IMR-90 (cell line): ENCODE measurements around the gene SYCP2. TPM values are rescaled to one million over a fixed set of nuclear protein-coding genes. Genes with fewer than 3 reads are reported as not detected.

Experiments used
- ATAC-seq: fragments of 200-7000 bp; cut with Tn5 transposase; 2 replicates; pipeline ENCODE4 v1.9.1; 2020; ENCODE audit warnings: low read depth, mild to moderate bottlenecking, moderate library complexity
- BruUV-seq: library from RNA; stranded (reverse); fragments of 400-500 nt; replicated peaks from 2 replicates; lab custom pipeline; 2021; lab: Mats Ljungman, UMichigan
- CTCF ChIA-PET: fragments of 300-600 bp; formaldehyde crosslinking; extraction: SDS; loops from one replicate; lab custom pipeline; 2021; ENCODE audit warnings: antibody characterized with exemption; lab: Yijun Ruan, JAX
- POLR2A ChIA-PET: fragments of 300-600 bp; sonication (Branson Sonifier 250); formaldehyde crosslinking; loops from one replicate; lab custom pipeline; 2022; ENCODE audit warnings: antibody characterized with exemption; ENCODE audit not compliant: unreplicated experiment; lab: Charles Lee
- DNase-seq: peaks from one replicate; pipeline ENCODE4 v3.0.0; 2013
- H2AFZ ChIP-seq: replicated peaks from 2 replicates; pipeline ENCODE3; 2013; ENCODE audit warnings: low read length, mild to moderate bottlenecking; ENCODE audit not compliant: poor library complexity
- H2AK5ac ChIP-seq: 2 replicates; pipeline ENCODE4 v1.6.1; 2013; ENCODE audit warnings: low read depth, low read length, inconsistent platforms
- H2AK9ac ChIP-seq: replicated peaks from 2 replicates; pipeline ENCODE3; 2013; ENCODE audit warnings: mild to moderate bottlenecking, low read depth, low read length, moderate library complexity; ENCODE audit not compliant: poor library complexity
- H2BK120ac ChIP-seq: 2 replicates; pipeline ENCODE4 v1.6.1; 2013; ENCODE audit warnings: low read depth, low read length, inconsistent platforms
- H2BK15ac ChIP-seq: 3 replicates; pipeline ENCODE4 v1.6.1; 2013; ENCODE audit warnings: low read depth, low read length, inconsistent platforms
- H2BK20ac ChIP-seq: 2 replicates; pipeline ENCODE4 v1.6.1; 2013; ENCODE audit warnings: low read depth, mild to moderate bottlenecking, inconsistent platforms, low read length, moderate library complexity
- H2BK5ac ChIP-seq: 2 replicates; pipeline ENCODE4 v1.6.1; 2013; ENCODE audit warnings: mild to moderate bottlenecking, low read depth, low read length, inconsistent platforms; ENCODE audit not compliant: poor library complexity, severe bottlenecking
- H3K14ac ChIP-seq: replicated peaks from 2 replicates; pipeline ENCODE4 v1.6.1; 2013; ENCODE audit warnings: low read depth, low read length, inconsistent platforms
- H3K18ac ChIP-seq: 2 replicates; pipeline ENCODE4 v1.6.1; 2013; ENCODE audit warnings: low read depth, low read length, control low read depth
- H3K23ac ChIP-seq: 2 replicates; pipeline ENCODE4 v1.6.1; 2013; ENCODE audit warnings: low read depth, low read length, inconsistent platforms
- H3K27ac ChIP-seq: 2 replicates; pipeline ENCODE4 v1.5.1; 2013; ENCODE audit warnings: mild to moderate bottlenecking, control low read depth, low read length; ENCODE audit not compliant: insufficient read depth
- H3K27me3 ChIP-seq: 2 replicates; pipeline ENCODE4 v1.6.1; 2013; ENCODE audit warnings: low read length; ENCODE audit not compliant: control insufficient read depth, insufficient read depth
- H3K36me3 ChIP-seq: 2 replicates; pipeline ENCODE4 v1.6.1; 2013; ENCODE audit warnings: low read length, mixed read lengths; ENCODE audit not compliant: control insufficient read depth, insufficient read depth
- H3K4ac ChIP-seq: 2 replicates; pipeline ENCODE4 v1.6.1; 2013; ENCODE audit warnings: low read depth, low read length, inconsistent platforms
- H3K4me1 ChIP-seq: 2 replicates; pipeline ENCODE4 v1.6.1; 2013; ENCODE audit warnings: low read length, mixed read lengths; ENCODE audit not compliant: control insufficient read depth, insufficient read depth
- H3K4me2 ChIP-seq: 2 replicates; pipeline ENCODE4 v1.6.1; 2013; ENCODE audit warnings: low read depth, mild to moderate bottlenecking, control low read depth, low read length, moderate library complexity
- H3K4me3 ChIP-seq: 2 replicates; pipeline ENCODE4 v1.5.1; 2013; ENCODE audit warnings: low read depth, mild to moderate bottlenecking, control low read depth, low read length, moderate library complexity; ENCODE audit not compliant: insufficient read depth
- H3K56ac ChIP-seq: 2 replicates; pipeline ENCODE4 v1.6.1; 2013; ENCODE audit warnings: low read length, inconsistent platforms; ENCODE audit not compliant: insufficient read depth; ENCODE audit errors: extremely low read depth
- H3K79me1 ChIP-seq, 2 experiments: 2 replicates each; pipeline ENCODE4 v1.6.1; 2013; ENCODE audit warnings: low read length in 2 of 2, inconsistent platforms in 1 of 2, low read depth in 1 of 2
- H3K9ac ChIP-seq: 2 replicates; pipeline ENCODE4 v1.6.1; 2013; ENCODE audit warnings: low read depth, low read length, control low read depth
- H3K9me1 ChIP-seq: 2 replicates; pipeline ENCODE4 v1.6.1; 2013; ENCODE audit warnings: low read length, inconsistent platforms; ENCODE audit not compliant: insufficient read depth
- H3K9me3 ChIP-seq: 2 replicates; pipeline ENCODE4 v1.6.1; 2013; ENCODE audit warnings: low read length; ENCODE audit not compliant: control insufficient read depth, insufficient read depth
- H4K20me1 ChIP-seq: 2 replicates; pipeline ENCODE4 v1.6.1; 2013; ENCODE audit warnings: low read length, inconsistent platforms; ENCODE audit not compliant: insufficient read depth
- H4K5ac ChIP-seq: 2 replicates; pipeline ENCODE4 v1.6.1; 2013; ENCODE audit warnings: mild to moderate bottlenecking, low read depth, low read length, control low read depth
- H4K8ac ChIP-seq, 2 experiments: 2 replicates each; pipeline ENCODE4 v1.6.1; 2013; ENCODE audit warnings: low read depth in 2 of 2, low read length in 2 of 2, control low read depth in 1 of 2, inconsistent platforms in 1 of 2
- H4K91ac ChIP-seq: 2 replicates; pipeline ENCODE4 v1.6.1; 2013; ENCODE audit warnings: low read depth, low read length, inconsistent platforms; ENCODE audit not compliant: insufficient read depth
- BHLHE40 ChIP-seq: fragments of 150-350 bp; IDR thresholded peaks from 2 replicates; pipeline ENCODE4 v1.6.1; 2016; ENCODE audit warnings: mild to moderate bottlenecking, low read depth, low read length
- CEBPB ChIP-seq: IDR thresholded peaks from 2 replicates; pipeline ENCODE4 v1.6.1; 2012; ENCODE audit warnings: low read depth, low read length, improper control_type of control experiment
- CHD1 ChIP-seq: IDR thresholded peaks from 2 replicates; pipeline ENCODE4 v1.6.1; 2012; ENCODE audit warnings: low read depth, low read length, improper control_type of control experiment
- ELK1 ChIP-seq: fragments of 150-350 bp; IDR thresholded peaks from 2 replicates; pipeline ENCODE4 v1.6.1; 2016; ENCODE audit warnings: low read depth, mild to moderate bottlenecking, low read length, moderate library complexity, borderline replicate concordance
- FOS ChIP-seq: fragments of 150-350 bp; IDR thresholded peaks from 2 replicates; pipeline ENCODE4 v1.6.1; 2016; ENCODE audit warnings: low read depth, low read length
- MAFK ChIP-seq: IDR thresholded peaks from 2 replicates; pipeline ENCODE4 v1.6.1; 2012; ENCODE audit warnings: low read depth, low read length, improper control_type of control experiment
- MAZ ChIP-seq: IDR thresholded peaks from 2 replicates; pipeline ENCODE4 v1.6.1; 2012; ENCODE audit warnings: low read depth, mild to moderate bottlenecking, low read length, improper control_type of control experiment, moderate library complexity, borderline replicate concordance
- MXI1 ChIP-seq: IDR thresholded peaks from 2 replicates; pipeline ENCODE4 v1.6.1; 2012; ENCODE audit warnings: low read depth, mild to moderate bottlenecking, low read length, moderate library complexity, borderline replicate concordance
- NFE2L2 ChIP-seq: fragments of 150-350 bp; IDR thresholded peaks from 2 replicates; pipeline ENCODE4 v1.6.1; 2016; ENCODE audit warnings: low read depth, mild to moderate bottlenecking, low read length
- POLR2A ChIP-seq: IDR thresholded peaks from 2 replicates; pipeline ENCODE4 v1.6.1; 2012; ENCODE audit warnings: mild to moderate bottlenecking, low read depth, low read length
- RAD21 ChIP-seq: IDR thresholded peaks from 2 replicates; pipeline ENCODE4 v1.6.1; 2012; ENCODE audit warnings: low read length, improper control_type of control experiment
- RCOR1 ChIP-seq: IDR thresholded peaks from 2 replicates; pipeline ENCODE4 v1.6.1; 2012; ENCODE audit warnings: mild to moderate bottlenecking, low read length, improper control_type of control experiment; ENCODE audit not compliant: insufficient replicate concordance
- RFX5 ChIP-seq: IDR thresholded peaks from 2 replicates; pipeline ENCODE4 v1.8.0; 2012; ENCODE audit warnings: low read depth, mild to moderate bottlenecking, low read length, moderate library complexity
- SMC3 ChIP-seq: fragments of 150-350 bp; IDR thresholded peaks from 2 replicates; pipeline ENCODE4 v1.6.1; 2016; ENCODE audit warnings: low read depth, mild to moderate bottlenecking, antibody characterized with exemption, low read length, moderate library complexity
- USF2 ChIP-seq: fragments of 150-350 bp; IDR thresholded peaks from 2 replicates; pipeline ENCODE4 v1.6.1; 2017; ENCODE audit warnings: mild to moderate bottlenecking, antibody characterized with exemption, low read length, low read depth
- WGBS, 2 experiments: methylation state at CpG; one replicate each; pipeline versions ENCODE4 v1.1.5 to v1.1.7; 2013; ENCODE audit warnings: missing lambda C conversion rate in 2 of 2; ENCODE audit not compliant: insufficient read length in 1 of 2; ENCODE audit errors: extremely low coverage in 2 of 2; 5-methylcytosine and 5-hydroxymethylcytosine counted together
- dilution Hi-C: fragments of 300-500 bp; cut with HindIII; formaldehyde crosslinking; loops from one replicate; pipeline ENCODE4 v1.14.3; 2018; ENCODE audit warnings: low sequenced_read_pairs; ENCODE audit not compliant: unreplicated experiment
- in situ Hi-C: fragments of 300-500 bp; cut with MboI; formaldehyde crosslinking; loops from 3 replicates; pipeline ENCODE4 v1.14.3; 2019; ENCODE audit warnings: low sequenced_read_pairs, inconsistent platforms, mixed read lengths
- intact Hi-C: fragments of 100-400 bp; cut with micrococcal nuclease; formaldehyde crosslinking; loops from 2 replicates; pipeline ENCODE4 v1.10.0; 2022
- polyA plus RNA-seq, 3 experiments: library from polyadenylated mRNA; depleted of rRNA; stranded (reverse); fragments of >200 nt; gene quantifications; 2 replicates each; pipeline ENCODE4 v1.2.3, GENCODE V29; 2012; ENCODE audit warnings: low replicate concordance in 1 of 3
- total RNA-seq: library from RNA; depleted of rRNA; stranded (reverse); fragments of >200 nt; gene quantifications from 2 replicates; pipeline ENCODE4 v1.2.3, GENCODE V29; 2012
- TF ChIP-seq, protein P1 (sequence below): conservative IDR thresholded peaks from 2 replicates; pipeline ENCODE4 v1.5.1; 2012; ENCODE audit warnings: mild to moderate bottlenecking, low read depth, low read length, improper control_type of control experiment

The SYCP2 gene
- total and polyA plus RNA-seq, 2 of the 4 experiments (the other 2 are of a cell fraction) = 0.18 to 0.31 TPM

- Histone ChIP-seq H2BK120ac (no peak overlapping the region), H4K91ac (no peak overlapping the region), H2BK5ac (no peak overlapping the region), H4K20me1 (no peaks in the 10 kb centered on the region), H2BK20ac (no peak overlapping the region), H3K36me3 (no peaks in the 10 kb centered on the region), H2AFZ (no peak overlapping the region), H2AK9ac (no peak overlapping the region), H3K4me3 (no peak overlapping the region), H3K27me3 (no peaks in the 10 kb centered on the region), H3K4me1 (no peaks in the 10 kb centered on the region), H2BK15ac (no peak overlapping the region), H3K14ac (no peak overlapping the region), H4K5ac (no peak overlapping the region), H3K56ac (no peak overlapping the region), H3K27ac (no peak overlapping the region), H3K9me3 (no peaks in the 10 kb centered on the region), H3K9me1 (no peaks in the 10 kb centered on the region), H3K79me1 (no peaks in the 10 kb centered on the region), H4K8ac (no peak overlapping the region), H3K4ac (no peak overlapping the region), H3K18ac (no peak overlapping the region), H3K4me2 (no peak overlapping the region), H2AK5ac (no peak overlapping the region), H3K23ac (no peak overlapping the region), H3K9ac (no peak overlapping the region)
- WGBS, 2 experiments = no CpG with 5 or more reads among the region's 9 CpGs
- BruUV-seq = no TSS peak
- CTCF ChIA-PET = no interaction called here
- in situ Hi-C loops = no loop called here
- intact Hi-C loops = no loop called here
- TF ChIP-seq USF2 (no peak), MAFK (no peak), MXI1 (no peak), SMC3 (no peak), CHD1 (no peak), FOS (no peak), RAD21 (no peak), ELK1 (no peak), MAZ (no peak), BHLHE40 (no peak), NFE2L2 (no peak), CEBPB (no peak), RFX5 (no peak), RCOR1 (no peak), POLR2A (no peak)
- TF ChIP-seq, protein P1, sequence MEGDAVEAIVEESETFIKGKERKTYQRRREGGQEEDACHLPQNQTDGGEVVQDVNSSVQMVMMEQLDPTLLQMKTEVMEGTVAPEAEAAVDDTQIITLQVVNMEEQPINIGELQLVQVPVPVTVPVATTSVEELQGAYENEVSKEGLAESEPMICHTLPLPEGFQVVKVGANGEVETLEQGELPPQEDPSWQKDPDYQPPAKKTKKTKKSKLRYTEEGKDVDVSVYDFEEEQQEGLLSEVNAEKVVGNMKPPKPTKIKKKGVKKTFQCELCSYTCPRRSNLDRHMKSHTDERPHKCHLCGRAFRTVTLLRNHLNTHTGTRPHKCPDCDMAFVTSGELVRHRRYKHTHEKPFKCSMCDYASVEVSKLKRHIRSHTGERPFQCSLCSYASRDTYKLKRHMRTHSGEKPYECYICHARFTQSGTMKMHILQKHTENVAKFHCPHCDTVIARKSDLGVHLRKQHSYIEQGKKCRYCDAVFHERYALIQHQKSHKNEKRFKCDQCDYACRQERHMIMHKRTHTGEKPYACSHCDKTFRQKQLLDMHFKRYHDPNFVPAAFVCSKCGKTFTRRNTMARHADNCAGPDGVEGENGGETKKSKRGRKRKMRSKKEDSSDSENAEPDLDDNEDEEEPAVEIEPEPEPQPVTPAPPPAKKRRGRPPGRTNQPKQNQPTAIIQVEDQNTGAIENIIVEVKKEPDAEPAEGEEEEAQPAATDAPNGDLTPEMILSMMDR = no peak
- no peak for ATAC-seq
- POLR2A ChIA-PET = no interaction called here
- dilution Hi-C loops = no loop called here
- no peak for DNase-seq
Measured at GRCh38 chr20:59931511-59932312, 1.7 kb downstream of the SYCP2 start.
